ENCODE data around the gene IL2RA. TPM values are rescaled to one million over a fixed set of nuclear protein-coding genes. Genes with fewer than 3 reads are reported as not detected.

Gene IL2RA
- polyA plus RNA-seq, 1 donor, result 0.05 TPM

- no peak for DNase-seq
These were observed 24.0 kb downstream of the IL2RA start for GRCh38 chr10:6038071-6038631.

- DNase-seq, result no peak
These were observed 24.7 kb downstream of the IL2RA start for GRCh38 chr10:6037422-6037821.

- no peak for DNase-seq
These were observed 25.3 kb downstream of the IL2RA start for GRCh38 chr10:6036861-6037321.

GRCh38 chr10:6035931-6036575 lies 26.1 kb downstream of the IL2RA start:
- DNase-seq, result no peak

- DNase-seq, result no peak
These were observed 26.9 kb downstream of the IL2RA start for GRCh38 chr10:6035101-6035834.

- no peak for DNase-seq
These were observed 27.8 kb downstream of the IL2RA start for GRCh38 chr10:6034371-6034770.

GRCh38 chr10:6033954-6034353 lies 28.2 kb downstream of the IL2RA start:
- DNase-seq, result no peak

- no peak for DNase-seq
These were observed 31.2 kb downstream of the IL2RA start for GRCh38 chr10:6030940-6031339.

- no peak for DNase-seq
These were observed 31.9 kb downstream of the IL2RA start for GRCh38 chr10:6030217-6030616.

- DNase-seq, result no peak
These were observed 34.2 kb downstream of the IL2RA start for GRCh38 chr10:6027929-6028328.

GRCh38 chr10:6025683-6026255 lies 36.4 kb downstream of the IL2RA start:
- no peak for DNase-seq

- DNase-seq, result no peak
These were observed 37.9 kb downstream of the IL2RA start for GRCh38 chr10:6024334-6024682.

GRCh38 chr10:6023661-6024333 lies 38.4 kb downstream of the IL2RA start:
- no peak for DNase-seq

GRCh38 chr10:6022660-6023059 lies 39.5 kb downstream of the IL2RA start:
- no peak for DNase-seq

GRCh38 chr10:6020826-6021225 lies 41.3 kb downstream of the IL2RA start:
- DNase-seq, result no peak

GRCh38 chr10:6019796-6020195 lies 42.4 kb downstream of the IL2RA start:
- no peak for DNase-seq

GRCh38 chr10:6019010-6019782 lies 43.0 kb downstream of the IL2RA start:
- no peak for DNase-seq

GRCh38 chr10:6018422-6018821 lies 43.7 kb downstream of the IL2RA start:
- no peak for DNase-seq

GRCh38 chr10:6017781-6018354 lies 44.3 kb downstream of the IL2RA start:
- DNase-seq, result no peak

- DNase-seq, result peak; percentile 34
These were observed 47.9 kb downstream of the IL2RA start for GRCh38 chr10:6014241-6014761.

Data from left kidney (tissue), 2 donors.